ENCODE data around the gene FTO.
A peak's percentile ranks its signal among the peaks of the same experiment; 100 is the strongest.

Gene FTO

GRCh38 chr16:53827741-53828140 is 123.8 kb downstream of the FTO start:
- DNase-seq (ENCODE audit: low read depth), result no peak
- no peak for TF ChIP-seq CTCF (IDR thresholded peaks at IDR 0.05; ENCODE audit: control insufficient read depth, extremely low read depth, insufficient read depth)
- no peak overlapping the region for H3K4me3 ChIP-seq (ENCODE audit: low read depth, low read length)

GRCh38 chr16:53829186-53829747 is 125.3 kb downstream of the FTO start:
- no peak overlapping the region for H3K4me3 ChIP-seq (ENCODE audit: low read depth, low read length)
- DNase-seq (ENCODE audit: low read depth), result no peak
- TF ChIP-seq CTCF (IDR thresholded peaks at IDR 0.05; ENCODE audit: control insufficient read depth, extremely low read depth, insufficient read depth), result no peak

DNA sequence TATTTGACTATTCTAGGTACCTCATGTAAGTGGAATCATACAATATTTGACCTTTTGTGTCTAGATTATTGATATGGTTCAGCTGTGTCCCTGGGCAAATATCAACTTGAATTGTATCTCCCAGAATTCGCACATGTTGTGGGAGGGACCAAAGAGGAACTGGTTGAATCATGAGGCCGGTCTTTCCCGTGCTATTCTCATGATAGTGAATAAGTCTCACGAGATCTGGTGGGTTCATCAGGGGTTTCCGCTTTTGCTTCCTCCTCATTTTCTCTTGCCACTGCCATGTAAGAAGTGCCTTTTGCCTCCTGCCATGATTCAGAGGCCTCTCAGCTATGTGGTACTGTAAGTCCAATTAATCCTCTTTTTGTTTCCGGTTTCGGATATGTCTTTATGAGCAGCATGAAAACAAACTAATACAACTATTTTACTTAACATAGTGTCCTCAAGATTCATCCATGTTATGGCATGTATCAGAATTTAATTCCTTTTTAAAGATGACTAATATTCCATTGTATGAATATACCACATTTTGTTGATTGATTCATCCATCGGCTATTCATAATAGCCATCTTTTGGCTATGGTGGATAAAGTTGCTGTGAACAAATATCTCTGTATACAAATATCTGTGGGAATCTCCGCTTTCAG is 129.1 kb downstream of the FTO start:
- DNase-seq (ENCODE audit: low read depth), result no peak
- H3K4me3 ChIP-seq (ENCODE audit: low read depth, low read length), result no peak overlapping the region
- TF ChIP-seq CTCF (IDR thresholded peaks at IDR 0.05; ENCODE audit: control insufficient read depth, extremely low read depth, insufficient read depth), result no peak

DNA sequence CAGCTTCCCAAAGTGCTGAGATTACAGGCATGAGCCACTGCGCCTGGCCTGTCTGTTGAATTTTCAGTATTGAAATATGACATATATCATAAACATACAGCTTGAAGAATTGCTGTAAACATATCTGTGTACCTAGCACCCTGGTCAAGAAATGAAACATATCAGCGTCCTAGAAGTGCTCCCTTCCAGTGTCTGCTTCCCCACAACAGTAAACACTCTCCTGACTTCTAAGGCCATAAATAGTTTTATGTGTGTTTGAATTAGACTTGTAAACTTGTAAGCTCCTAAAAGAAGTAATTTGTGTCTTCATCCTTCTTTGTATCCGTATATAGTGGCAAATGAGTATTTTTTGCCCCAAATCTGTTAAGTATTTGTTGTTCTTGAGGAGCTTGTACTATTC is 132.2 kb downstream of the FTO start:
- TF ChIP-seq CTCF (IDR thresholded peaks at IDR 0.05; ENCODE audit: control insufficient read depth, extremely low read depth, insufficient read depth), result no peak
- no peak overlapping the region for H3K4me3 ChIP-seq (ENCODE audit: low read depth, low read length)
- DNase-seq (ENCODE audit: low read depth), result peak; percentile 82

GRCh38 chr16:53836680-53837079 is 132.7 kb downstream of the FTO start:
- H3K4me3 ChIP-seq (ENCODE audit: low read depth, low read length), result no peak overlapping the region
- no peak for DNase-seq (ENCODE audit: low read depth)
- no peak for TF ChIP-seq CTCF (IDR thresholded peaks at IDR 0.05; ENCODE audit: control insufficient read depth, extremely low read depth, insufficient read depth)

DNA sequence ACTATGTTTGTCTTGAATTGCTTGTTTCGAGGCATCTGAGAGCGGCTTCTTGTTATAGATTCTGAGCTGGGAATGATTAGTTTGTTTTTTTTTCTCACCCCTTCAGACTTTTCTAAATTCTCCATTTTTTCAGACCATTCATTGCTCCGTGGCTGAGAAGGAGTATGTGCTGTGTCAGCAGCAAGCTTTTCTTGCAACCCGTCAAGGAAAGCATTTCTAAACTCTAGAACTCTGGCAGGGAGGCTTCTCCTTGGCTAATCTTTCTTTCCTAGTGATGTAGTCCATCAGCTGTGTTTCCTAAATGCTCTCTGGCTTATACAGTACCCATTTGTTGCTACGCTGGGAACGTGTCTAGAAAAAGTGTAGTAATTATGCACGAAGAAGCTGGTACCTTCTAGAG is 133.5 kb downstream of the FTO start:
- H3K4me3 ChIP-seq (ENCODE audit: low read depth, low read length), result no peak overlapping the region
- no peak for DNase-seq (ENCODE audit: low read depth)
- TF ChIP-seq CTCF (IDR thresholded peaks at IDR 0.05; ENCODE audit: control insufficient read depth, extremely low read depth, insufficient read depth), result no peak

DNA sequence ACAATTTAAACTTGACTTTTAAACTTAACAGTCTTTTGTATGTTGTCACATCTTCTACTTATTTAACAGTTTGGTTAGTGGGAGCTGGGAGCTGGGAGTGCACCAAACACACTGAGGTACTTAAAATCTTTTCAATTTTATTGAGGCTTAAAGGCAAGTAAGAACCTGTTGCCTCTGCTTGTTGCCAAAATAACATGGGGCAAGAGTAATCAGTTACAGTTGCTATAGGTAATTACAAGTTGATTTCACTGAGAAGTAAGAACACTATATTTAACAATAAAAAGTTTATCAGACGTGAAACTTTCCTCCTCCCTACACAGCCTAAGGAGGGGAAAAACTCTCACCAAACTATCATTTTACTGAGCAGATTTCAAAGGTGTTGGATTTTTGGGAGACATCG is 135.2 kb downstream of the FTO start:
- TF ChIP-seq CTCF (IDR thresholded peaks at IDR 0.05; ENCODE audit: control insufficient read depth, extremely low read depth, insufficient read depth), result no peak
- no peak overlapping the region for H3K4me3 ChIP-seq (ENCODE audit: low read depth, low read length)
- DNase-seq (ENCODE audit: low read depth), result no peak
